ENCODE measurements around the gene DGCR6L. TPM values are rescaled to one million over a fixed set of nuclear protein-coding genes. Genes with fewer than 3 reads are reported as not detected.
A peak's percentile ranks its signal among the peaks of the same experiment; 100 is the strongest.
"Not testable (repeated sequence)": the region's sequence is repeated elsewhere in the genome, so short reads cannot be mapped to it uniquely, and the experiment has no call there.

The DGCR6L gene
- 10 to 100 TPM; 45.0 to 46.6 TPM for total RNA-seq

- Mint-ChIP-seq H3K27ac (peak within 1 kb of the TSS; percentile 80), H3K36me3 (peaks cover 3% of the 10 kb centered on the region), H3K4me3 (peak within 1 kb of the TSS; percentile 87), H3K9me3 (ENCODE audit: low read depth) (no peaks in the 10 kb centered on the region), H3K4me1 (peaks cover 58% of the 10 kb centered on the region), H3K27me3 (no peaks in the 10 kb centered on the region)
- DNase-seq: peak; percentile 97
- CTCF ChIA-PET: interaction anchor here (0.6 to 1.7 kb wide), 11 partner anchors 8 to 370 kb away, joined by 3 to 9 read pairs (median 4); partner anchors contain the start of gene ZNF74
- peak; percentile 83 for ATAC-seq
Measured at GRCh38 chr22:20319745-20320658, at the start of gene DGCR6L. DGCR6L (minus strand) TSS chr22:20320060; CDS start chr22:20319988, 72 bp downstream.

DNA sequence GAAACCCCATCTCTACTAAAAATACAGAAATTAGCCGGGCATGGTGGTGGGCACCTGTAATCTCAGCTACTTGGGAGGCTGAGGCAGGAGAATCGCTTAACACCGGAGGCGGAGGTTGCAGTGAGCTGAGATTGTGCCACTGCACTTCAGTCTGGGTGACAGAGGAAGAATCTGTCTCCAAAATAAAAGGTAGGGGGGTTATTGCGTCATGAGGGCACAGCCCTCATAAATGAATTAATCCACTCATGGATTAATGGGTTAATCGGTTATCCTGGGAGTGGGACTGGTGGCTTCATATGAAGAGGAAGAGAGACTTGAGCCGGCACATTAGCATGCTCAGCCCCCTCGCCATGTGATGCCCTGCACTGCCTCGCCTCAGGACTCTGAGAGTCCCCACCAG lies 49.0 kb upstream of the DGCR6L start:
- ATAC-seq; DNase-seq; H3K4me1 Mint-ChIP-seq; H3K4me3 Mint-ChIP-seq; H3K27ac Mint-ChIP-seq; CTCF ChIA-PET; H3K36me3 Mint-ChIP-seq; H3K9me3 Mint-ChIP-seq (ENCODE audit: low read depth): not testable (repeated sequence)
- peaks cover 19% of the 10 kb centered on the region for H3K27me3 Mint-ChIP-seq

DNA sequence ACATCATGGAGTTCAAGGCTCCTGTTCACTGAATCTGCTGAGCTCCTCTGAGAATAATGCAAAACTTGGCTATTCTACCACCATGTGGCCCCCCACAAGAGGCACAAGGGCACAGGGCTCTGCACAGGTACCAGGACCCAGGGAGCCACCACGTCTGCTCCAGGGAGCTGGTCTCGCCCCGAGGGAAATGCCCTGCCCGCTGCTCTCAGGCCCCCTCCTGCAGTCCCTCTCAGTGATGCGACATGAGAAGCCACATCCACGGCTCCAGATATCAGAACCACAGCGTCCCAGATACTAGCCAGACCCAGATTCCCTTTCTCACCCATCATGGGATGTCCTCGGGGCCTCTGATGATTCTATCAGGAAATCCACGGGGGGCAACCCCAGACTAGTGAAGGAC lies 47.0 kb upstream of the DGCR6L start:
- ATAC-seq; DNase-seq; H3K9me3 Mint-ChIP-seq (ENCODE audit: low read depth); H3K4me1 Mint-ChIP-seq; CTCF ChIA-PET; H3K4me3 Mint-ChIP-seq; H3K27ac Mint-ChIP-seq; H3K36me3 Mint-ChIP-seq: not testable (repeated sequence)
- H3K27me3 Mint-ChIP-seq: peaks cover 15% of the 10 kb centered on the region

- H3K4me1 Mint-ChIP-seq; CTCF ChIA-PET; DNase-seq; H3K4me3 Mint-ChIP-seq; H3K36me3 Mint-ChIP-seq; H3K9me3 Mint-ChIP-seq (ENCODE audit: low read depth); ATAC-seq; H3K27ac Mint-ChIP-seq: not testable (repeated sequence)
- H3K27me3 Mint-ChIP-seq: peaks cover 12% of the 10 kb centered on the region
Measured at GRCh38 chr22:20364335-20365260, 44.7 kb upstream of the DGCR6L start.

DNA sequence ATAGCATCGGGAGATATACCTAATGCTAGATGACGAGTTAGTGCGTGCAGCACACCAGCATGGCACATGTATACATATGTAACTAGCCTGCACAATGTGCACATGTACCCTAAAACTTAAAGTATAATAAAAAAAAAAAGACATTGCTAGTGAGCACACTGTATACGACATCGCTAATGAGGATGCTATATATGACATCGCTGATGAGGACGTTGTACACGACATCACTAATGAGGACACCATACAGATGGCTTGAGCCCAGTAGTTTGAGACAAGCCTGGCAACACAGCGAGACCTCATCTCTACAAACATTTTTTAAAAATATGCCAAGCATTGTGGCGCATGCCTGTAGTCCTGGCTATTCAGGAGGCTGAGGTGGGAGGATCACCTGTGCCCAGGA lies 42.5 kb upstream of the DGCR6L start:
- H3K9me3 Mint-ChIP-seq (ENCODE audit: low read depth); ATAC-seq; H3K4me1 Mint-ChIP-seq; H3K36me3 Mint-ChIP-seq; CTCF ChIA-PET; DNase-seq; H3K4me3 Mint-ChIP-seq; H3K27me3 Mint-ChIP-seq; H3K27ac Mint-ChIP-seq: not testable (repeated sequence)

- H3K4me3 Mint-ChIP-seq; H3K27ac Mint-ChIP-seq; H3K27me3 Mint-ChIP-seq; H3K9me3 Mint-ChIP-seq (ENCODE audit: low read depth); H3K36me3 Mint-ChIP-seq; H3K4me1 Mint-ChIP-seq; ATAC-seq; DNase-seq; CTCF ChIA-PET: not testable (repeated sequence)
Measured at GRCh38 chr22:20361752-20362229, 41.9 kb upstream of the DGCR6L start.

GRCh38 chr22:20360866-20361751 lies 41.2 kb upstream of the DGCR6L start:
- CTCF ChIA-PET; DNase-seq; H3K9me3 Mint-ChIP-seq (ENCODE audit: low read depth); H3K4me1 Mint-ChIP-seq; H3K27me3 Mint-ChIP-seq; H3K4me3 Mint-ChIP-seq; H3K36me3 Mint-ChIP-seq; ATAC-seq; H3K27ac Mint-ChIP-seq: not testable (repeated sequence)

DNA sequence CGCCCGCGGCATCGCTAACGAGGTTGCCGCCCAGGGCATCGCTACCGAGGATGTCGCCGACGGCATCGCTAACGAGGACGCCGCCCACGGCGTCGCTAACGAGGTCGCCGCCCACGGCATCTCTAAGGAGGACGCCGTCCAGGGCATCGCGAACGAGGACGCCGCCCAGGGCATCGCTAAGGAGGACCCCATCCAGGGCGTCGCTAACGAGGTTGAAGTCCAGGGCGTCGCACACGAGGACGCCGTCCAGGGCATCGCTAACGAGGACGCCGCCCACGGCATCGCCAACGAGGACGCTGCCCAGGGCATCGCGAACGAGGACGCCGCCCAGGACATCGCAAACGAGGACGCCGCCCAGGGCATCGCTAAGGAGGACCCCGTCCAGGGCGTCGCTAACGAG lies 40.4 kb upstream of the DGCR6L start:
- DNase-seq; CTCF ChIA-PET; H3K27me3 Mint-ChIP-seq; H3K36me3 Mint-ChIP-seq; H3K4me3 Mint-ChIP-seq; H3K27ac Mint-ChIP-seq; ATAC-seq; H3K9me3 Mint-ChIP-seq (ENCODE audit: low read depth); H3K4me1 Mint-ChIP-seq: not testable (repeated sequence)

- H3K9me3 Mint-ChIP-seq (ENCODE audit: low read depth); H3K27ac Mint-ChIP-seq; H3K4me3 Mint-ChIP-seq; ATAC-seq; CTCF ChIA-PET; H3K27me3 Mint-ChIP-seq; H3K36me3 Mint-ChIP-seq; DNase-seq; H3K4me1 Mint-ChIP-seq: not testable (repeated sequence)
Measured at GRCh38 chr22:20358503-20359239, 38.8 kb upstream of the DGCR6L start.

DNA sequence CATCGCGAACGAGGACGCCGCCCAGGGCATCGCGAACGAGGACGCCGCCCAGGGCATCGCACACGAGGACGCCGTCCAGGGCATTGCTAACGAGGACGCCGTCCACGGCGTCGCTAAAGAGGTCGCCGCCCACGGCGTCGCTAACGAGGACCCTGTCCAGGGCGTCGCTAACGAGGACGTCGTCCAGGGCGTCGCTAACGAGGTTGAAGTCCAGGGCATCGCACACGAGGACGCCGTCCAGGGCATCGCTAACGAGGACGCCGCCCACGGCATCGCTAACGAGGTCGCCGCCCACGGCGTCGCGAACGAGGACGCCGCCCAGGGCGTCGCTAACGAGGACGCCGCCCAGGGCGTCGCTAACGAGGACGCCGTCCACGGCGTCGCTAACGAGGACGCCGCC lies 38.1 kb upstream of the DGCR6L start:
- DNase-seq; H3K9me3 Mint-ChIP-seq (ENCODE audit: low read depth); H3K4me3 Mint-ChIP-seq; H3K4me1 Mint-ChIP-seq; H3K27ac Mint-ChIP-seq; H3K27me3 Mint-ChIP-seq; H3K36me3 Mint-ChIP-seq; CTCF ChIA-PET; ATAC-seq: not testable (repeated sequence)

DNA sequence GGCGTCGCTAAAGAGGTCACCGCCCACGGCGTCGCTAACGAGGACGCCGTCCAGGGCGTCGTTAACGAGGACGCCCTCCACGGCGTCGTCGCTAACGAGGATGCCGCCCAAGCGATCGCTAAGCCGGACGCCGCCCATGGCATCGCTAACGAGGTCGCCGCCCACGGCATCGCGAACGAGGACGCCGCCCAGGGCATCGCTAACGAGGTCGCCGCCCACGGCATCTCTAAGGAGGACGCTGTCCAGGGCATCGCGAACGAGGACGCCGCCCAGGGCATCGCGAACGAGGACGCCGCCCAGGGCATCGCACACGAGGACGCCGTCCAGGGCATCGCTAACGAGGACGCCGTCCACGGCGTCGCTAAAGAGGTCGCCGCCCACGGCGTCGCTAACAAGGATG lies 37.0 kb upstream of the DGCR6L start:
- H3K9me3 Mint-ChIP-seq (ENCODE audit: low read depth); H3K27ac Mint-ChIP-seq; DNase-seq; H3K36me3 Mint-ChIP-seq; H3K4me3 Mint-ChIP-seq; H3K27me3 Mint-ChIP-seq; CTCF ChIA-PET; ATAC-seq; H3K4me1 Mint-ChIP-seq: not testable (repeated sequence)

GRCh38 chr22:20355939-20356636 lies 36.2 kb upstream of the DGCR6L start:
- CTCF ChIA-PET; H3K9me3 Mint-ChIP-seq (ENCODE audit: low read depth); ATAC-seq; H3K36me3 Mint-ChIP-seq; H3K4me1 Mint-ChIP-seq; H3K27me3 Mint-ChIP-seq; H3K4me3 Mint-ChIP-seq; H3K27ac Mint-ChIP-seq; DNase-seq: not testable (repeated sequence)

All from activated CD8-positive, alpha-beta memory T cell treated with anti-CD3 and anti-CD28 coated beads, Interleukin-2, amount 10 ng/mL, durations not matched to agents 7 days and 5 days (primary cell).